ENCODE results near the gene FGD2.
"Not testable (repeated sequence)": the region's sequence is repeated elsewhere in the genome, so short reads cannot be mapped to it uniquely, and the experiment has no call there.

The FGD2 gene

DNA sequence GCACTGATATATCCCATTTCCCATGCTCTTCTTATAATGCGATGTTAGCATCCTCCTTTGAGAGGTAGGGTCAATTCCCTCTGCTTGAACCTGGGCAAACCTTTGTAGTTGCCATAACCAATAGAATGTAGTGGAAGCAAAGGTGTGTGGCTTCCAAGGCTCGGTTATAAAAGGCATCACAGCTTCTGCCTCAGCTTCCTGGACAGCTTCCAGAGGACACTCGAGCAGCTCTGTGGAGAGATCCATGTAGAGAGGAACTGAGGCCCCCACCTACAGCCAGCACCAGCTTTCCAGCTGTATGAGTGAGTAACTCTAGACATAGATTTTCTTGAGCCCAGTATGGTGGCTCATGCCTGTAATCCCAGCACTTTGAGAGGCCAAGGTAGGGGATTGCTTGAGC, 36.7 kb downstream of the FGD2 start:
- H3K4me1 ChIP-seq (ENCODE audit: insufficient read depth, low read length), result no peaks in the 10 kb centered on the region
- no peaks in the 10 kb centered on the region for H3K9me3 ChIP-seq (ENCODE audit: control insufficient read depth, insufficient read depth, low read length)
- H3K36me3 ChIP-seq (ENCODE audit: insufficient read depth, low read length), result no peaks in the 10 kb centered on the region
- no peak overlapping the region for H3K9ac ChIP-seq (ENCODE audit: low read depth, low read length)

DNA sequence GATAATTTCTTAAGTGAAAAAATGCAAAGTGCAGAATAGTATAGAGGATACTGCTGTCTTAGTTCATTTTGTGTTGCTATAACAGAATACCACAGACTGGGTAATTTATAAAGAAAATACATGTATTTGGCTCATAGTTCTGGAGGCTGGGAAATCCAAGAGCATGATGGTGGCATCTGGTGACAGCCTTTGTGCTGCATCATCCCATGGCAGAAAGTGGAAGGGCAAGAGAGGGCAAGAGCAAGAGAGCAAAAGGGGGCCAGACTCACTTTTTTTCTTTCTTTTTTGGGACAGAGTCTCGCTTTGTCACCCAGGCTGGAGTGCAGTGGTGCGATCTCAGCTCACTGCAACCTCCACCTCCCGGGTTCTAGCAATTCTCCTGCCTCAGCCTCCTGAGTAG, 37.6 kb downstream of the FGD2 start:
- H3K36me3 ChIP-seq (ENCODE audit: insufficient read depth, low read length); H3K4me1 ChIP-seq (ENCODE audit: insufficient read depth, low read length); H3K9ac ChIP-seq (ENCODE audit: low read depth, low read length); H3K9me3 ChIP-seq (ENCODE audit: control insufficient read depth, insufficient read depth, low read length): not testable (repeated sequence)

DNA sequence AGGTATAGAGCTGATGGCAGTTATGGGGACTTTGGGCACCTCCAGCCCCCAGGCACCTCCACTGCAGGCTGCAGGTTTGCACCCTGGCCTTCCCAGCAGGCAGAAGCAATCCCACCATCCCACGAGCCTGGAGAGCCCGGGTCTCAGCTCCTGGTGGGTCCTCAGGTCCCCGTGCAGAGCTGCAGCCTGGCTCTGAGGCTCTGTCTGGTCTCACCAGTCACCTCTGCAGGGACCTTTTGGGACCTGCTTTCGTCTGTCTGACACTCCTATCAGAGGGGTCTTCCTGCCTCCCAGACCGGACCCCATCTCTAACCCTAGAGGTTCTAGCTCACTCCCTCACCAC, 41.9 kb downstream of the FGD2 start:
- H3K9me3 ChIP-seq (ENCODE audit: control insufficient read depth, insufficient read depth, low read length), result no peaks in the 10 kb centered on the region
- H3K4me1 ChIP-seq (ENCODE audit: insufficient read depth, low read length), result peaks cover 19% of the 10 kb centered on the region
- H3K9ac ChIP-seq (ENCODE audit: low read depth, low read length), result no peak overlapping the region
- no peaks in the 10 kb centered on the region for H3K36me3 ChIP-seq (ENCODE audit: insufficient read depth, low read length)

DNA sequence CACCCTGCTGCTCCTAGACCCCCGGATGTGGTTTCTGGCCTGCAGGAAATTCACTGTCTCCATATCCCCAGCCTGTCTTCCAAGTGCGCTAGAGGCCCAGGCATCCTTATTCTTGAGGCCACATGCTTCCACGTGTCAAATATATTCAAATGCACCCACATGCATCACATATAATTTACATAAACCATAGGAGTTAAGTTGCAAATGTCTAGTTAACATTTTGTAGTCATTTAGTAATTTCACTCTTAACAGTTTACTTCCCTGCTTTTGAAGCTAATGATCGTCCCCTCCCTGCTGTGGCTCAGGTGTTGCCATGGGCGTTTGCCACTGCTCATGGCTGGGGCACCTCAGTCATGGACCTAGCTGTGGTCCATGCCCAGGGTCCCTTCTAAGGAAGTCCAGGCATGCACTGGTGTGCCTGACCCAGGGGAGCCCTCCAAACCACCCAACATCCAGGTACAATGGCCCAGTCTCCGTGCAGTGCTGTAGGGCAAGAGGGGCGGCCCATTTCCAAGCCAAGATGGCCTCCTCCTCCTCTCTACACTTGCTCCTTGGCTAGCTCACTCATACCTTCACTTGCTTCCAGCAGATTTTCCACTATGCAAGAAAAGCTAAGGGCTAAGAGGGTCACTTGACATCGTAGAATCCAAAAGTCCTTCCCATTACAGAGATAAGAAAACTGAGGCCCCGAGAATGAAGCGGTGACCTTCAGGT, 42.4 kb downstream of the FGD2 start:
- H3K9ac ChIP-seq (ENCODE audit: low read depth, low read length), result no peak overlapping the region
- H3K4me1 ChIP-seq (ENCODE audit: insufficient read depth, low read length), result peaks cover 19% of the 10 kb centered on the region
- no peaks in the 10 kb centered on the region for H3K36me3 ChIP-seq (ENCODE audit: insufficient read depth, low read length)
- H3K9me3 ChIP-seq (ENCODE audit: control insufficient read depth, insufficient read depth, low read length), result no peaks in the 10 kb centered on the region

GRCh38 chr6:37048403-37048850, 43.0 kb downstream of the FGD2 start:
- Histone ChIP-seq H3K9ac (ENCODE audit: low read depth, low read length) (no peak overlapping the region), H3K36me3 (ENCODE audit: insufficient read depth, low read length) (no peaks in the 10 kb centered on the region), H3K4me1 (ENCODE audit: insufficient read depth, low read length) (peaks cover 19% of the 10 kb centered on the region), H3K9me3 (ENCODE audit: control insufficient read depth, insufficient read depth, low read length) (no peaks in the 10 kb centered on the region)

DNA sequence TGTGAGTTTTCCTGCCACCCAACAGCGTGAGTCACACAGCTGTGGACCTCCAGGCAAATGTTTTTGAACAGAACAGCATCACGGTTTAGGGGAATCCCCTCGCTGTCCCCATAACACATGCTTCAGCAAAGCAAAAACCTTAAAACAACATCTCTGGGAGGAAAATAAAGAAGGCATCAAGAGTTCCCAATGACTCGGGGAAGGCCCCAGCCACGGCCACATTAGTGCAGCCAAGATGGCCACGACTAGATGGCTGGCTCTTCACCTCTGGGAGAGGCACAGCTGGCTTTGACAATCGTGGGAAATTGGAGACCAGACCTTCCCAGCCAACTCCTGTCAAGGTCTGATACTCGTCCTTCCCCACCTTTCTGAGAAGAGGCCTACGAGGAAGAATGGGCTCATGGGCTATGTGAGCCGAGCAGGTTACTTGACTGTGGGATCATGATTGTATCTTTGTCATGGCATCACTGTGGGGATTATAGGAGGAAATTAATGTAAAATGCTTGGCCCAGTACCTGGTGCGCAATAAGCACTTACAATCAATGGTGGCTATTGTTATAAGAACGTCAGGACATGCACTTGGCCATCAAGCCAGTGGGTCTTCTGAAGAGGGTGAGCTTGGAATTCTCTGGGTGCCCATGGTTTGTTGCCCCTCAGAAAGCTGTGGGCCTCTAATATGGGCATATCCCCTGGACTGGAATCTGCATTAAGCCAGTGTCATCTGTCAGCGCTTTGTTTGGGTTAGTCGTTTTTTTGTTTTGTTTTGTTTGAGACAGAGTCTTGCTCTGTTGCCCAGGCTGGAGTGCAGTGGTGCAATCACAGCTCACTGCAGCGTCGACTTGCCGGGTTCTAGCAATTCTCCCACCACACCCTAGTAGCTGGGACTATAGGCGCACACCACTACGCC, 43.6 kb downstream of the FGD2 start:
- no peak overlapping the region for H3K9ac ChIP-seq (ENCODE audit: low read depth, low read length)
- H3K36me3 ChIP-seq (ENCODE audit: insufficient read depth, low read length), result no peaks in the 10 kb centered on the region
- H3K4me1 ChIP-seq (ENCODE audit: insufficient read depth, low read length), result peaks cover 19% of the 10 kb centered on the region
- no peaks in the 10 kb centered on the region for H3K9me3 ChIP-seq (ENCODE audit: control insufficient read depth, insufficient read depth, low read length)

DNA sequence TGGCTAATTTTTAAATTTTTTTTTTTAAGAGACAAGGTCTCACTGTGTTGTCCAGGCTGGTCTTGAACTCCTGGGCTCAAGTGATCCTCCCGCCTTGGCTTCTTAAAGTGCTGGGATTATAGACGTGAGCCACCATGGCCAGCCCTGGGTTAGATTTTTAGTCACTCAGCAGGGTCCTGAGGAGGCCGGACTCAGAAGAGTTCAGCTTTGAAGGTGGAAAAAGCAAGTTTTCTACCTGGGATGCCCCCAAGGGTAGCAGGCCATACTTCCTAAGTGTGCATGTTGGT, 44.2 kb downstream of the FGD2 start:
- no peaks in the 10 kb centered on the region for H3K9me3 ChIP-seq (ENCODE audit: control insufficient read depth, insufficient read depth, low read length)
- H3K9ac ChIP-seq (ENCODE audit: low read depth, low read length), result no peak overlapping the region
- H3K36me3 ChIP-seq (ENCODE audit: insufficient read depth, low read length), result no peaks in the 10 kb centered on the region
- peaks cover 19% of the 10 kb centered on the region for H3K4me1 ChIP-seq (ENCODE audit: insufficient read depth, low read length)

DNA sequence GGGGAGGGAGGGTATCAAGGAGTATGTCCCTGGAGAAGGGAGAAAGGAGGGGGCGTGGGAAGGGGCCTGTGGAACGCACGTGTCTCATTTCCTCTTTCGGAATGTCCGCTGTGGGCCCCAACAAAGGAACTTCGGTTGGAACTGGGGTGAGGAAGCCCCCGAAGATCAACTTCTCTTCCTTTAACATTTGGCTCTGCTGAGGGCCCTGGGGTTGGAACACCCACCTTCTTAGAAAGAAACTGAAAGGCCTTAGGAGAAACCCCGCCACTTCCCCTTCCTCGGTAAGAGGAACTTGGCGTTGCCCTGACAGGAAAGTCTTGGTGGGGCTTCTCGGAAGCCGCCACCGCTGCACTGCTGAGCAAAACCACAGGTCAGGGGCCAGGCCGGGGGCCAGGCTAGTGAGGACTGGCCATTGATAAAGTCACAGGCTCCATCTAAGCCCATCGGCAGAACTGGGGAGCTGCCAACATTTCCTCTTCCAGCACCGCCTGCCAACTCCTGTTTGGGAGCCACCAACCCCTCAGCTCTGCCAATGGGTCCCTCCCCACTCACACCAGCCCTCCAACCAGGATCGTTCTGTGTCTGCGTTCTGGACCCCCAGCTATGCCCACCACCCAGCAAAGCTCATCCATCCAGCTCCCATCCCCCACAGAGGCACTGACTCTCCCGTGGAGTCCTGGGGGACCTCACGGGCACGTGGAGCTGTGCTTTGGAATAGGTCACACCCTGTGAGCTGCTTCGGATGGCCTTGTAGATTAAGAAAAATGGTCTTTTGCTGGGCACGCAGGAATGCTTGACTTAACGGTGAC, 44.8 kb downstream of the FGD2 start:
- no peaks in the 10 kb centered on the region for H3K36me3 ChIP-seq (ENCODE audit: insufficient read depth, low read length)
- no peak overlapping the region for H3K9ac ChIP-seq (ENCODE audit: low read depth, low read length)
- H3K9me3 ChIP-seq (ENCODE audit: control insufficient read depth, insufficient read depth, low read length), result no peaks in the 10 kb centered on the region
- H3K4me1 ChIP-seq (ENCODE audit: insufficient read depth, low read length), result peaks cover 23% of the 10 kb centered on the region

DNA sequence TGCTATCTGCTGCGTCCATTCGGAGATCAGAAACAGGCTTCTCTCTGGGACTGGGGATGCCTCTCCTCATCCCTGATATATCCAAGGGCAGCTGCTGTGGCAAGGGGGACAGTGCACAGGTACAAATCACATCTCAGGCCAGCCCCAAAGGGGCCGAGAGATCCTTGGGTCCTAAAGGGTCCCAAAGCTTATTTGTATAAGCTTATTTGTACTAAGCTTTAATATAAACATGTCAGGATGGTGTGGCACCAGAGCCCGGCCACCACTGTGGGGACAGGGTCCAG, 45.3 kb downstream of the FGD2 start:
- Histone ChIP-seq H3K9me3 (ENCODE audit: control insufficient read depth, insufficient read depth, low read length) (no peaks in the 10 kb centered on the region), H3K36me3 (ENCODE audit: insufficient read depth, low read length) (no peaks in the 10 kb centered on the region), H3K4me1 (ENCODE audit: insufficient read depth, low read length) (peaks cover 26% of the 10 kb centered on the region), H3K9ac (ENCODE audit: low read depth, low read length) (no peak overlapping the region)

DNA sequence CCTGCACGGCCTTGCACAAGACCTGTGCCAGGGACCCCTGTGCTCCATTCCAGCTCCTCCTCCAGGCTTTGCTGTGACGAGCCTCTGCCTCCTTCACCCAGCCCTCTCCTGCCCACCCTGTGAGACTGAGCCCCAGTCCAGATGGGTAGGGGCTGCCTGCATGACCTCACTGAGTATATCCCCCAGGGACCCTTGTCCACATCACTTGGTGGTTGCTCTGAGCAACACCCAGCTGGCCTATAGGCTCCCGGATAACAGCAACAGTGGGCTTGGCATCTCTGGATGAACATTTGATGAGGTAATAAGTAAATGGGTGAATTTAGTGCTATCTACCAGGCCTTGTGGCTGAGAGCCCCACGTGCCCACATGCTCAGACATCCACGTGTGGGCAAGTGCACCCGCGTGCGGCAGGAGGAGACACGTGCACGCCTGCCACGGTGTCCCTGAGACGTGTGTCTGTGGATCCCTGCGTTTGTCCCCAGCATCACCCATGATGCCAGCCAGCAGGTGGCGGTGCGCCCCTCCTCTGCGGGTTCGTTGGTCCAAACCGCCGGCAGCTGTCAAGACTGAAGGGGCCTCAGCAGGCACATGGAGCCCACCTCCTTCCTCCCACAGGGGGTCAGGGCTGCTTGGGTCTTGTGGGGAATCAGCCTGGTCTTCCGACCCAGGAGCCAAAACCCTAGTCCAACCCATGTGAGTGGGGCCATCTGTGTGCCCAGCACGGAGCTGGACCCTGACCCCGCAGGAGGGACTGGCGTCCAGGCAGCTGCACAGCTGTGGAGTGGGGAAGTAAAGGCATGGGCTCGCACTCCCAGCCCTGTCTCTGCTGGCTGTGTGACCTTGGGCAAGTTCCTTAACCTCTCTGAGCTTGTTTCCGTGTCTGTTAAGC, 45.9 kb downstream of the FGD2 start:
- no peaks in the 10 kb centered on the region for H3K9me3 ChIP-seq (ENCODE audit: control insufficient read depth, insufficient read depth, low read length)
- peaks cover 31% of the 10 kb centered on the region for H3K4me1 ChIP-seq (ENCODE audit: insufficient read depth, low read length)
- no peaks in the 10 kb centered on the region for H3K36me3 ChIP-seq (ENCODE audit: insufficient read depth, low read length)
- no peak overlapping the region for H3K9ac ChIP-seq (ENCODE audit: low read depth, low read length)

DNA sequence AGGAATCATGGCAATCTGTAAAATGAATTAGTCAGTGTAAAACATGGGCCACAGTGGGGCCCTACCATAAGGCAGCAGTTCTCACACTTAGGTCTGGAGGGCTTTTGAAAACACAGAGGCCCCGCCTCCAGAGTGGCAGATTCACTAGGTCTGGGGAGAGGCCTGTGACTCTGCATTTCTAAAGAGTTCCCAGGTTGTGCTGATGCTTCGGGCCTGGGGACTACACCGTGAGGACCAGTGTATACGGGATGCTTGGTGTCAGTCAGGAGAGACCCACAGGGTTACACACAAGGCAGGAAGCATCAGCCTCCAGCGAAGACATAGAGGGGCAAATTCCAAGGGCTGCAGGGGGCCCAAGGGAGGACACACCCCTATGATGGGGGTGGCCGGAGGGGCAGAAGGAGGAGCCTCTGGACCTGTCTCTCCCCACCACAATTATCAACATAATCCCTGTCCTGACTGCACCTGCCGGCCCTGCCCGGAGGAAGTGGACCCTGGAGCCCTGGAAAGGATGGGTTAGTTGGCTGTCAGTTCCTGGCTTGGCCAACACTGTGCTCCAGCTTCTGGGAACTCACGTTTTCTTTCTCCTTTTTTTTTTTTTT, 46.7 kb downstream of the FGD2 start:
- H3K36me3 ChIP-seq (ENCODE audit: insufficient read depth, low read length), result no peaks in the 10 kb centered on the region
- peaks cover 35% of the 10 kb centered on the region for H3K4me1 ChIP-seq (ENCODE audit: insufficient read depth, low read length)
- H3K9me3 ChIP-seq (ENCODE audit: control insufficient read depth, insufficient read depth, low read length), result no peaks in the 10 kb centered on the region
- no peak overlapping the region for H3K9ac ChIP-seq (ENCODE audit: low read depth, low read length)

DNA sequence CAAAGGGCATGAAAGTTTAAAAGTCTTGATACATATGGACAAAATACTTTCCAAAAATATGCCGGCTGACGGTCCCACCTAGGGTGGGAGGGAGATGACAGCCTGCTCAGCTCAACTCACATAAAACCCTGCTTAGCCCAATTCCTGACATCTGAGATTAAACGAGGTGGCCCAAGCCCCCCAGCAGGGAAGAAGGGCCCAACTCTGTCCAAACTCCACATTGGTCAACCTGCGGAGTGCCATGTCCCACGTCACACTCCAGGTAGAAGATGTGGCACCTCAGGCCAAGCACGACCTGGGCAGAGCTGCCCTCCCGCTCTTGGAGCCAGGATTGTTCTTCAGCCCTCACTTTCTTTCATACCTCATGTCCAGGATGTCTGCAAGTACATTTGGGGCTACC, 48.2 kb downstream of the FGD2 start:
- Histone ChIP-seq H3K9ac (ENCODE audit: low read depth, low read length) (no peak overlapping the region), H3K36me3 (ENCODE audit: insufficient read depth, low read length) (no peaks in the 10 kb centered on the region), H3K9me3 (ENCODE audit: control insufficient read depth, insufficient read depth, low read length) (no peaks in the 10 kb centered on the region), H3K4me1 (ENCODE audit: insufficient read depth, low read length) (peaks cover 27% of the 10 kb centered on the region)

GRCh38 chr6:37054171-37054570, 48.7 kb downstream of the FGD2 start:
- H3K36me3 ChIP-seq (ENCODE audit: insufficient read depth, low read length), result no peaks in the 10 kb centered on the region
- H3K9ac ChIP-seq (ENCODE audit: low read depth, low read length), result no peak overlapping the region
- H3K9me3 ChIP-seq (ENCODE audit: control insufficient read depth, insufficient read depth, low read length), result no peaks in the 10 kb centered on the region
- peaks cover 22% of the 10 kb centered on the region; the same call in 1 of the 2 replicates for H3K4me1 ChIP-seq (ENCODE audit: insufficient read depth, low read length)

GRCh38 chr6:37054580-37054979, 49.1 kb downstream of the FGD2 start:
- peaks cover 23% of the 10 kb centered on the region; the same call in 1 of the 2 replicates for H3K4me1 ChIP-seq (ENCODE audit: insufficient read depth, low read length)
- no peak overlapping the region for H3K9ac ChIP-seq (ENCODE audit: low read depth, low read length)
- H3K36me3 ChIP-seq (ENCODE audit: insufficient read depth, low read length), result no peaks in the 10 kb centered on the region
- H3K9me3 ChIP-seq (ENCODE audit: control insufficient read depth, insufficient read depth, low read length), result no peaks in the 10 kb centered on the region
